NOMO-1 treated with DMSO at 0.1 percent for 48 hours (cell line): Measurements from ENCODE around the gene OR9Q2.
"Not testable (repeated sequence)": the region's sequence is repeated elsewhere in the genome, so short reads cannot be mapped to it uniquely, and the experiment has no call there.

ENCODE experiments used
- DNase-seq: peaks from one replicate; lab custom pipeline; 2025; ENCODE audit not compliant: unreplicated experiment; lab: John Stamatoyannopoulos, UW

OR9Q2 gene

GRCh38 chr11:58188770-58189169, at the start of gene OR9Q2:
TSS of gene OR9Q2 (plus strand) at chr11:58189070. CDS start at chr11:58190491, 1,421 bp downstream.
- DNase-seq, result no peak

- DNase-seq, result no peak
Measured at GRCh38 chr11:58142761-58143160, 46.1 kb upstream of the OR9Q2 start.

GRCh38 chr11:58152781-58153180, 36.1 kb upstream of the OR9Q2 start:
- no peak for DNase-seq

- DNase-seq, result no peak
Measured at GRCh38 chr11:58164389-58164788, 24.5 kb upstream of the OR9Q2 start.

GRCh38 chr11:58164990-58165389, 23.9 kb upstream of the OR9Q2 start:
- no peak for DNase-seq

GRCh38 chr11:58165504-58166106, 23.3 kb upstream of the OR9Q2 start:
- no peak for DNase-seq

GRCh38 chr11:58177409-58178054, 11.3 kb upstream of the OR9Q2 start:
- DNase-seq, result no peak

GRCh38 chr11:58178444-58178843, 10.4 kb upstream of the OR9Q2 start:
- no peak for DNase-seq

- no peak for DNase-seq
Measured at GRCh38 chr11:58179648-58180047, 9.2 kb upstream of the OR9Q2 start.

- no peak for DNase-seq
Measured at GRCh38 chr11:58186938-58187337, 1.9 kb upstream of the OR9Q2 start.

GRCh38 chr11:58192229-58192628, 3.4 kb downstream of the OR9Q2 start:
- DNase-seq, result no peak

- no peak for DNase-seq
Measured at GRCh38 chr11:58193391-58193790, 4.5 kb downstream of the OR9Q2 start.

- DNase-seq, result no peak
Measured at GRCh38 chr11:58195939-58196338, 7.1 kb downstream of the OR9Q2 start.

GRCh38 chr11:58199271-58199670, 10.4 kb downstream of the OR9Q2 start:
- no peak for DNase-seq

- DNase-seq, result no peak
Measured at GRCh38 chr11:58204042-58204441, 15.2 kb downstream of the OR9Q2 start, which contains the start of gene OR1S2. TSS of gene OR1S2 (minus strand) at chr11:58204142. CDS start at chr11:58204142, 0 bp downstream.

GRCh38 chr11:58212420-58212819, 23.6 kb downstream of the OR9Q2 start, which contains the start of gene OR1S1:
TSS of gene OR1S1 (plus strand) at chr11:58212720.
- not testable (repeated sequence) for DNase-seq

GRCh38 chr11:58216476-58216875, 27.6 kb downstream of the OR9Q2 start:
- DNase-seq, result no peak

- DNase-seq, result no peak
Measured at GRCh38 chr11:58222721-58223120, 33.9 kb downstream of the OR9Q2 start.

GRCh38 chr11:58227956-58228615, 39.2 kb downstream of the OR9Q2 start:
- DNase-seq, result no peak
